ENCODE data around the gene TMEM59.

The TMEM59 gene

DNA sequence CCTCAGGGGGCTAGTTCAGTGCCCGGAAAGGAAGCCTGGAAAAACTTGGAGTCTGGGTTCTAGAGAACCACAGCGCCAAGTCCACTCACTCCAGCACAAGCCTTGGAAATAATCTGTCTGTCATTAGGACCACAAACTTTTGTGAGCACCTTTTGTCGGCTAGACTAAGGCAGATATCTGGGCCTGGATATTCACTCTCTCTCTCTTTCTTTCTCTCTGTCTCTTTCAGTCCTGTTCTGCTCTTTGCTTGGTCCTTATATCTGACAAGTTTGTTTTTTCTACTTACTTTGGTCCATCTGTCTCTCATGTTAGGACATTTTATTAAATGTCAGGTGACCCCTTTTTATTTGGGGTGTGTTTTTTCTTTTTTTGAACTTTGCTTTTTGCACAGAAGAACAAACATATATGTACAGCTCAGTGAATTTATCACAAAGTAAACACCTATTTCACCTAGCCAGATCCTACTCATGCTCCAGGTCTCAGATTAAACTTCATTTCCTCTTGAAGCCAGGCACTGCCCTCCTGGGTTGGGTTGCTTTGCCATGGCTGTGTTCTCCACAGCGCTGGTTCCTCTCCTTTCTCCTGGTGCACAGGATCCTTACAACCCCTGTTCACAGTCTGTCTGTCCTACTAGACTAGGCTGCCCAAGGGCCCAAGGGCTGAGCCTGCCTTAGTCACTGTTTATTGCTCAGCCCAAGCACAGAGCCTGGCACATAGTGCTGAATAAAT lies 41.2 kb upstream of the TMEM59 start:
- H3K4me3 ChIP-seq (ENCODE audit: low read depth, low read length) = no peak overlapping the region
- no peaks in the 10 kb centered on the region for H3K9me3 ChIP-seq (ENCODE audit: control insufficient read depth, insufficient read depth, low read depth, low read length)
- TF ChIP-seq ZNF280D (tag by site-specific recombination; IDR thresholded peaks at IDR 0.05) (no peak), ZNF24 (tag by site-specific recombination; IDR thresholded peaks at IDR 0.05) (no peak), ZNF132 (tag by site-specific recombination; IDR thresholded peaks at IDR 0.05; ENCODE audit: borderline replicate concordance) (no peak), ZBTB7A (tag by site-specific recombination; IDR thresholded peaks at IDR 0.05; ENCODE audit: low read depth) (no peak), ZNF670 (tag by site-specific recombination; IDR thresholded peaks at IDR 0.05; ENCODE audit: low read depth) (no peak), SETDB1 (IDR thresholded peaks at IDR 0.05; ENCODE audit: insufficient read length, low read length) (no peak), ZNF133 (tag by site-specific recombination; IDR thresholded peaks at IDR 0.05) (no peak)
- TF ChIP-seq, protein P1, sequence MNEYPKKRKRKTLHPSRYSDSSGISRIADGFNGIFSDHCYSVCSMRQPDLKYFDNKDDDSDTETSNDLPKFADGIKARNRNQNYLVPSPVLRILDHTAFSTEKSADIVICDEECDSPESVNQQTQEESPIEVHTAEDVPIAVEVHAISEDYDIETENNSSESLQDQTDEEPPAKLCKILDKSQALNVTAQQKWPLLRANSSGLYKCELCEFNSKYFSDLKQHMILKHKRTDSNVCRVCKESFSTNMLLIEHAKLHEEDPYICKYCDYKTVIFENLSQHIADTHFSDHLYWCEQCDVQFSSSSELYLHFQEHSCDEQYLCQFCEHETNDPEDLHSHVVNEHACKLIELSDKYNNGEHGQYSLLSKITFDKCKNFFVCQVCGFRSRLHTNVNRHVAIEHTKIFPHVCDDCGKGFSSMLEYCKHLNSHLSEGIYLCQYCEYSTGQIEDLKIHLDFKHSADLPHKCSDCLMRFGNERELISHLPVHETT (tag by site-specific recombination; IDR thresholded peaks at IDR 0.05) = no peak
- CTCF ChIA-PET = interaction anchor here (1.4 kb wide), 1 partner anchor 12 kb away, joined by 6 read pairs; no protein-coding TSS in a partner anchor
- H3K36me3 ChIP-seq (ENCODE audit: control insufficient read depth in 2 of 2, insufficient read depth in 1 of 2, low read length in 2 of 2) = peaks cover 0 to 13% of the 10 kb centered on the region in 2 experiments; a peak in 1 of 3 replicates
- POLR2A ChIA-PET = no interaction called here
- no peaks in the 10 kb centered on the region for H3K4me1 ChIP-seq (ENCODE audit: control insufficient read depth, insufficient read depth, low read length)
- no peak overlapping the region for H3K27ac ChIP-seq (ENCODE audit: extremely low read depth, low read depth, low read length)

- POLR2A ChIA-PET = no interaction called here
These were observed 38.7 kb upstream of the TMEM59 start for GRCh38 chr1:54091666-54092065.

DNA sequence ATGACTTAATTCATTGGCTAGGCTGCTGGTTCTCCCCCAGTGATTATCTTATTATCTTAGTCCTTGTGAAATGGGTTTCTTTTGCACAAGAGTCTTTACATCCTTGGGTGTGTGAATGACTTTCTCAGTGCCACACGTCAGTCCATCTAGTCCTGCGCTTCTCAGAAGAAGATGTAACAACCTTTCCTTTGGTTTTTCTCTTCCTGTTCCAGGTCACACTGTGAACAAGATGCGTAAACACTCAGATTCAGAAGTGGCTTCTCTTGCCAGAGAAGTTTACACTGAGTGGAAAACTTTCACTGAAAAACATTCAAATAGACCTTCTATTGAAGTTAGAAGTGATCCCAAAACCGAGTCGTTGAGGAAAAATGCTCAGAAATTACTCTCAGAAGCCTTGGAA lies 35.4 kb upstream of the TMEM59 start:
- H3K27ac ChIP-seq (ENCODE audit: extremely low read depth, low read depth, low read length) = no peak overlapping the region
- no peaks in the 10 kb centered on the region for H3K9me3 ChIP-seq (ENCODE audit: control insufficient read depth, insufficient read depth, low read depth, low read length)
- no peak overlapping the region for H3K4me3 ChIP-seq (ENCODE audit: low read depth, low read length)
- TF ChIP-seq ZBTB20 (tag by site-specific recombination; IDR thresholded peaks at IDR 0.05) (no peak), ZNF76 (tag by site-specific recombination; IDR thresholded peaks at IDR 0.05; ENCODE audit: borderline replicate concordance, low read depth) (no peak), ZNF654 (tag by site-specific recombination; IDR thresholded peaks at IDR 0.05; ENCODE audit: low read depth) (no peak), BCL11A (tag by site-specific recombination; IDR thresholded peaks at IDR 0.05; ENCODE audit: low read depth) (no peak), ZNF24 (tag by site-specific recombination; IDR thresholded peaks at IDR 0.05) (no peak)
- TF ChIP-seq, protein P2, sequence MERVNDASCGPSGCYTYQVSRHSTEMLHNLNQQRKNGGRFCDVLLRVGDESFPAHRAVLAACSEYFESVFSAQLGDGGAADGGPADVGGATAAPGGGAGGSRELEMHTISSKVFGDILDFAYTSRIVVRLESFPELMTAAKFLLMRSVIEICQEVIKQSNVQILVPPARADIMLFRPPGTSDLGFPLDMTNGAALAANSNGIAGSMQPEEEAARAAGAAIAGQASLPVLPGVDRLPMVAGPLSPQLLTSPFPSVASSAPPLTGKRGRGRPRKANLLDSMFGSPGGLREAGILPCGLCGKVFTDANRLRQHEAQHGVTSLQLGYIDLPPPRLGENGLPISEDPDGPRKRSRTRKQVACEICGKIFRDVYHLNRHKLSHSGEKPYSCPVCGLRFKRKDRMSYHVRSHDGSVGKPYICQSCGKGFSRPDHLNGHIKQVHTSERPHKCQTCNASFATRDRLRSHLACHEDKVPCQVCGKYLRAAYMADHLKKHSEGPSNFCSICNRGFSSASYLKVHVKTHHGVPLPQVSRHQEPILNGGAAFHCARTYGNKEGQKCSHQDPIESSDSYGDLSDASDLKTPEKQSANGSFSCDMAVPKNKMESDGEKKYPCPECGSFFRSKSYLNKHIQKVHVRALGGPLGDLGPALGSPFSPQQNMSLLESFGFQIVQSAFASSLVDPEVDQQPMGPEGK (tag by site-specific recombination; IDR thresholded peaks at IDR 0.05) = no peak
- TF ChIP-seq, protein P3, sequence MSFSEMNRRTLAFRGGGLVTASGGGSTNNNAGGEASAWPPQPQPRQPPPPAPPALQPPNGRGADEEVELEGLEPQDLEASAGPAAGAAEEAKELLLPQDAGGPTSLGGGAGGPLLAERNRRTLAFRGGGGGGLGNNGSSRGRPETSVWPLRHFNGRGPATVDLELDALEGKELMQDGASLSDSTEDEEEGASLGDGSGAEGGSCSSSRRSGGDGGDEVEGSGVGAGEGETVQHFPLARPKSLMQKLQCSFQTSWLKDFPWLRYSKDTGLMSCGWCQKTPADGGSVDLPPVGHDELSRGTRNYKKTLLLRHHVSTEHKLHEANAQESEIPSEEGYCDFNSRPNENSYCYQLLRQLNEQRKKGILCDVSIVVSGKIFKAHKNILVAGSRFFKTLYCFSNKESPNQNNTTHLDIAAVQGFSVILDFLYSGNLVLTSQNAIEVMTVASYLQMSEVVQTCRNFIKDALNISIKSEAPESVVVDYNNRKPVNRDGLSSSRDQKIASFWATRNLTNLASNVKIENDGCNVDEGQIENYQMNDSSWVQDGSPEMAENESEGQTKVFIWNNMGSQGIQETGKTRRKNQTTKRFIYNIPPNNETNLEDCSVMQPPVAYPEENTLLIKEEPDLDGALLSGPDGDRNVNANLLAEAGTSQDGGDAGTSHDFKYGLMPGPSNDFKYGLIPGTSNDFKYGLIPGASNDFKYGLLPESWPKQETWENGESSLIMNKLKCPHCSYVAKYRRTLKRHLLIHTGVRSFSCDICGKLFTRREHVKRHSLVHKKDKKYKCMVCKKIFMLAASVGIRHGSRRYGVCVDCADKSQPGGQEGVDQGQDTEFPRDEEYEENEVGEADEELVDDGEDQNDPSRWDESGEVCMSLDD (tag by site-specific recombination; IDR thresholded peaks at IDR 0.05) = no peak
- H3K36me3 ChIP-seq (ENCODE audit: control insufficient read depth in 2 of 2, insufficient read depth in 1 of 2, low read length in 2 of 2) = peaks cover 0 to 4% of the 10 kb centered on the region in 2 experiments; a peak in 1 of 3 replicates
- ChIA-PET CTCF (interaction anchor here (0.6 to 1.0 kb wide), 3 partner anchors 115 to 337 kb away, joined by 3 to 6 read pairs (median 3); no protein-coding TSS in a partner anchor), POLR2A (no interaction called here)
- H3K4me1 ChIP-seq (ENCODE audit: control insufficient read depth, insufficient read depth, low read length) = no peaks in the 10 kb centered on the region

More at GRCh38 chr1:54091666-54092065, 38.7 kb upstream of the TMEM59 start:
- peaks cover 0 to 9% of the 10 kb centered on the region in 2 experiments; a peak in 1 of 3 replicates for H3K36me3 ChIP-seq (ENCODE audit: control insufficient read depth in 2 of 2, insufficient read depth in 1 of 2, low read length in 2 of 2)
- no peaks in the 10 kb centered on the region for H3K4me1 ChIP-seq (ENCODE audit: control insufficient read depth, insufficient read depth, low read length)
- TF ChIP-seq ZFP41 (tag by site-specific recombination; IDR thresholded peaks at IDR 0.05; ENCODE audit: borderline replicate concordance) (no peak), ZNF112 (tag by site-specific recombination; IDR thresholded peaks at IDR 0.05) (no peak), ZNF114 (tag by site-specific recombination; IDR thresholded peaks at IDR 0.05) (no peak), ZNF19 (tag by site-specific recombination; IDR thresholded peaks at IDR 0.05; ENCODE audit: low read depth) (no peak), ZBTB48 (tag by site-specific recombination; IDR thresholded peaks at IDR 0.05) (no peak), ZNF174 (tag by site-specific recombination; IDR thresholded peaks at IDR 0.05) (no peak)
- H3K4me3 ChIP-seq (ENCODE audit: low read depth, low read length) = no peak overlapping the region
- H3K27ac ChIP-seq (ENCODE audit: extremely low read depth, low read depth, low read length) = no peak overlapping the region
- H3K9me3 ChIP-seq (ENCODE audit: control insufficient read depth, insufficient read depth, low read depth, low read length) = no peaks in the 10 kb centered on the region
- CTCF ChIA-PET = interaction anchor here (4.1 kb wide), 1 partner anchor 10 kb away, joined by 21 read pairs; no protein-coding TSS in a partner anchor

Data from HEK293 (cell line).